Measurements from ENCODE around the gene TDRD12. TPM values are rescaled to one million over a fixed set of nuclear protein-coding genes. Genes with fewer than 3 reads are reported as not detected.

TDRD12 gene
- total and polyA plus RNA-seq, 2 experiments from 2014 or later: 0.68 to 2.8 TPM

GRCh38 chr19:32812036-32812435, 92.5 kb downstream of the TDRD12 start:
- TF ChIP-seq, protein P1, sequence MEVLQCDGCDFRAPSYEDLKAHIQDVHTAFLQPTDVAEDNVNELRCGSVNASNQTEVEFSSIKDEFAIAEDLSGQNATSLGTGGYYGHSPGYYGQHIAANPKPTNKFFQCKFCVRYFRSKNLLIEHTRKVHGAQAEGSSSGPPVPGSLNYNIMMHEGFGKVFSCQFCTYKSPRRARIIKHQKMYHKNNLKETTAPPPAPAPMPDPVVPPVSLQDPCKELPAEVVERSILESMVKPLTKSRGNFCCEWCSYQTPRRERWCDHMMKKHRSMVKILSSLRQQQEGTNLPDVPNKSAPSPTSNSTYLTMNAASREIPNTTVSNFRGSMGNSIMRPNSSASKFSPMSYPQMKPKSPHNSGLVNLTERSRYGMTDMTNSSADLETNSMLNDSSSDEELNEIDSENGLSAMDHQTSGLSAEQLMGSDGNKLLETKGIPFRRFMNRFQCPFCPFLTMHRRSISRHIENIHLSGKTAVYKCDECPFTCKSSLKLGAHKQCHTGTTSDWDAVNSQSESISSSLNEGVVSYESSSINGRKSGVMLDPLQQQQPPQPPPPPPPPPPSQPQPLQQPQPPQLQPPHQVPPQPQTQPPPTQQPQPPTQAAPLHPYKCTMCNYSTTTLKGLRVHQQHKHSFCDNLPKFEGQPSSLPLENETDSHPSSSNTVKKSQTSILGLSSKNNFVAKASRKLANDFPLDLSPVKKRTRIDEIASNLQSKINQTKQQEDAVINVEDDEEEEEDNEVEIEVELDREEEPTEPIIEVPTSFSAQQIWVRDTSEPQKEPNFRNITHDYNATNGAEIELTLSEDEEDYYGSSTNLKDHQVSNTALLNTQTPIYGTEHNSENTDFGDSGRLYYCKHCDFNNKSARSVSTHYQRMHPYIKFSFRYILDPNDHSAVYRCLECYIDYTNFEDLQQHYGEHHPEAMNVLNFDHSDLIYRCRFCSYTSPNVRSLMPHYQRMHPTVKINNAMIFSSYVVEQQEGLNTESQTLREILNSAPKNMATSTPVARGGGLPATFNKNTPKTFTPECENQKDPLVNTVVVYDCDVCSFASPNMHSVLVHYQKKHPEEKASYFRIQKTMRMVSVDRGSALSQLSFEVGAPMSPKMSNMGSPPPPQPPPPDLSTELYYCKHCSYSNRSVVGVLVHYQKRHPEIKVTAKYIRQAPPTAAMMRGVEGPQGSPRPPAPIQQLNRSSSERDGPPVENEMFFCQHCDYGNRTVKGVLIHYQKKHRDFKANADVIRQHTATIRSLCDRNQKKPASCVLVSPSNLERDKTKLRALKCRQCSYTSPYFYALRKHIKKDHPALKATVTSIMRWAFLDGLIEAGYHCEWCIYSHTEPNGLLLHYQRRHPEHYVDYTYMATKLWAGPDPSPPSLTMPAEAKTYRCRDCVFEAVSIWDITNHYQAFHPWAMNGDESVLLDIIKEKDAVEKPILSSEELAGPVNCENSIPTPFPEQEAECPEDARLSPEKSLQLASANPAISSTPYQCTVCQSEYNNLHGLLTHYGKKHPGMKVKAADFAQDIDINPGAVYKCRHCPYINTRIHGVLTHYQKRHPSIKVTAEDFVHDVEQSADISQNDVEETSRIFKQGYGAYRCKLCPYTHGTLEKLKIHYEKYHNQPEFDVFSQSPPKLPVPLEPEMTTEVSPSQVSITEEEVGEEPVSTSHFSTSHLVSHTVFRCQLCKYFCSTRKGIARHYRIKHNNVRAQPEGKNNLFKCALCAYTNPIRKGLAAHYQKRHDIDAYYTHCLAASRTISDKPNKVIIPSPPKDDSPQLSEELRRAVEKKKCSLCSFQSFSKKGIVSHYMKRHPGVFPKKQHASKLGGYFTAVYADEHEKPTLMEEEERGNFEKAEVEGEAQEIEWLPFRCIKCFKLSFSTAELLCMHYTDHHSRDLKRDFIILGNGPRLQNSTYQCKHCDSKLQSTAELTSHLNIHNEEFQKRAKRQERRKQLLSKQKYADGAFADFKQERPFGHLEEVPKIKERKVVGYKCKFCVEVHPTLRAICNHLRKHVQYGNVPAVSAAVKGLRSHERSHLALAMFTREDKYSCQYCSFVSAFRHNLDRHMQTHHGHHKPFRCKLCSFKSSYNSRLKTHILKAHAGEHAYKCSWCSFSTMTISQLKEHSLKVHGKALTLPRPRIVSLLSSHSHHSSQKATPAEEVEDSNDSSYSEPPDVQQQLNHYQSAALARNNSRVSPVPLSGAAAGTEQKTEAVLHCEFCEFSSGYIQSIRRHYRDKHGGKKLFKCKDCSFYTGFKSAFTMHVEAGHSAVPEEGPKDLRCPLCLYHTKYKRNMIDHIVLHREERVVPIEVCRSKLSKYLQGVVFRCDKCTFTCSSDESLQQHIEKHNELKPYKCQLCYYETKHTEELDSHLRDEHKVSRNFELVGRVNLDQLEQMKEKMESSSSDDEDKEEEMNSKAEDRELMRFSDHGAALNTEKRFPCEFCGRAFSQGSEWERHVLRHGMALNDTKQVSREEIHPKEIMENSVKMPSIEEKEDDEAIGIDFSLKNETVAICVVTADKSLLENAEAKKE (CRISPR knock-in tag; IDR thresholded peaks at IDR 0.05): no peak
- TF ChIP-seq ZNF114 (CRISPR knock-in tag; IDR thresholded peaks at IDR 0.05) (no peak), POLR2AphosphoS5 (IDR thresholded peaks at IDR 0.05; ENCODE audit: low read depth) (no peak), NANOG (IDR thresholded peaks at IDR 0.05; ENCODE audit: borderline replicate concordance) (no peak), REST (IDR thresholded peaks at IDR 0.05; ENCODE audit: unreplicated experiment) (no peak), STAT1 (IDR thresholded peaks at IDR 0.05; ENCODE audit: unreplicated experiment) (no peak), EZH2 (IDR thresholded peaks at IDR 0.05; ENCODE audit: low read depth, unreplicated experiment) (no peak), CREB1 (CRISPR knock-in tag; IDR thresholded peaks at IDR 0.05; ENCODE audit: low read depth) (no peak), JUNB (IDR thresholded peaks at IDR 0.05; ENCODE audit: unreplicated experiment) (no peak), EZH2phosphoT487 (IDR thresholded peaks at IDR 0.05; ENCODE audit: unreplicated experiment) (no peak), ZNF331 (CRISPR knock-in tag; IDR thresholded peaks at IDR 0.05; ENCODE audit: low read depth) (no peak)
- Histone ChIP-seq H3K27me3 (ENCODE audit: insufficient read depth) (no peaks in the 10 kb centered on the region), H4K20me1 (replicated peaks; ENCODE audit: insufficient read depth) (no peaks in the 10 kb centered on the region), H3K4me1 (ENCODE audit: insufficient read depth) (peaks cover 10% of the 10 kb centered on the region), H3K4me2 (no peak overlapping the region), H3K27ac (ENCODE audit: low read depth) (no peak overlapping the region), H3K9me2 (ENCODE audit: insufficient read depth) (no peaks in the 10 kb centered on the region), H3K36me3 (ENCODE audit: insufficient read depth) (no peaks in the 10 kb centered on the region), H3K4me3 (no peak overlapping the region), H3F3A (replicated peaks; ENCODE audit: low read depth) (no peaks in the 10 kb centered on the region), H3K79me2 (replicated peaks; ENCODE audit: insufficient read depth) (no peaks in the 10 kb centered on the region), H2AFZ (no peak overlapping the region)
- no peak for ATAC-seq
- Mint-ChIP-seq H3K27ac (no peak overlapping the region), H3K27me3 (ENCODE audit: insufficient read depth, low read depth, poor library complexity) (no peaks in the 10 kb centered on the region), H3K4me3 (no peak overlapping the region), H3K4me1 (peaks cover 30% of the 10 kb centered on the region), H3K36me3 (ENCODE audit: low read depth) (no peaks in the 10 kb centered on the region), H3K9me3 (no peaks in the 10 kb centered on the region; the same call in 2 of the 3 replicates)
- DNase-seq (ENCODE audit: low spot score): no peak
